Transverse colon (tissue), 4 donors: Measurements from ENCODE around the gene GPATCH1. TPM values are rescaled to one million over a fixed set of nuclear protein-coding genes. Genes with fewer than 3 reads are reported as not detected.
A peak's percentile ranks its signal among the peaks of the same experiment; 100 is the strongest.

Source experiments
- DNase-seq: peaks from one replicate; pipeline ENCODE4 v3.0.0-alpha.2; 2019
- H3K27ac ChIP-seq, 4 donors: fragments of 200-600 bp; sonication (generic); 2 replicates each; pipeline ENCODE4 v1.5.1; 2016 to 2018; ENCODE audit warnings: inconsistent platforms in 4 of 4
- H3K27me3 ChIP-seq: fragments of 200-600 bp; sonication (generic); 2 replicates; pipeline ENCODE4 v1.5.1; 2017; ENCODE audit warnings: inconsistent platforms
- H3K36me3 ChIP-seq, 4 donors: fragments of 200-600 bp; sonication (generic); 2 replicates each; pipeline ENCODE4 v1.5.1; 2017 to 2019; ENCODE audit warnings: inconsistent platforms in 4 of 4
- H3K4me1 ChIP-seq, 4 donors: fragments of 200-600 bp; sonication (generic); 2 replicates each; pipeline ENCODE4 v1.5.1; 2017 to 2020; ENCODE audit warnings: inconsistent platforms in 4 of 4
- H3K4me3 ChIP-seq, 4 donors: fragments of 200-600 bp; sonication (generic); 1 replicate in 1 of 4; 2 replicates in 3 of 4; pipeline versions ENCODE4 v1.5.1 to v1.6.1; 2017 to 2019; ENCODE audit warnings: inconsistent platforms in 4 of 4
- H3K9me3 ChIP-seq, 2 donors: fragments of 200-600 bp; sonication (generic); 2 replicates each; pipeline ENCODE4 v1.5.1; 2017 to 2019; ENCODE audit warnings: inconsistent platforms in 2 of 2
- EP300 ChIP-seq: sonication (generic); formaldehyde crosslinking; IDR thresholded peaks from one replicate; pipeline ENCODE4 v1.6.1; 2017; ENCODE audit warnings: antibody characterized with exemption, low read depth
- POLR2A ChIP-seq: fragments of 450-650 bp; IDR thresholded peaks from one replicate; pipeline ENCODE4 v1.6.1; 2016; ENCODE audit warnings: antibody characterized with exemption, mild to moderate bottlenecking, moderate library complexity
- POLR2AphosphoS5 ChIP-seq, 3 donors: sonication (generic); formaldehyde crosslinking; IDR thresholded peaks; one replicate each; pipeline ENCODE4 v1.6.1; 2016; ENCODE audit warnings: antibody characterized with exemption in 3 of 3
- WGBS, 2 donors: methylation state at CpG; one replicate each; pipeline ENCODE4 v1.1.5; 2018; ENCODE audit warnings: low coverage in 1 of 2; 5-methylcytosine and 5-hydroxymethylcytosine counted together
- in situ Hi-C, 4 donors: fragments of 200-750 bp; cut with MboI; loops; one replicate each; pipeline versions ENCODE4 v1.15.0 to v1.15.1; 2017; ENCODE audit warnings: low sequenced_read_pairs in 3 of 4, low pct_ligation_motif_present in 1 of 4, low pct_unique_long_range_greater_than_20kb in 1 of 4
- intact Hi-C: fragments of 100-400 bp; cut with DNase I; formaldehyde crosslinking; loops from one replicate; pipeline ENCODE4 v1.15.1; 2023; ENCODE audit warnings: low total_unique reads
- small RNA-seq, 4 donors: library from RNA; depleted of rRNA; stranded (forward); fragments of <200 nt; gene quantifications; one replicate each; pipeline ENCODE3, GENCODE V24; 2016
- total RNA-seq, 4 donors: library from RNA; depleted of rRNA; stranded (reverse); fragments of >200 nt; gene quantifications; one replicate each; pipeline ENCODE4 v1.1.0, GENCODE V29; 2016
- TF ChIP-seq, protein P1 (sequence below), 5 experiments: fragments of 200-600 bp in 3 of 5; fragments of 450-650 bp in 2 of 5; sonication (generic) in 3 of 5; IDR thresholded peaks; 1 replicate in 2 of 5; 2 replicates in 3 of 5; pipeline ENCODE4 v1.5.1; 2016 to 2017; ENCODE audit warnings: antibody characterized with exemption in 5 of 5, inconsistent platforms in 3 of 5, mild to moderate bottlenecking in 2 of 5, moderate library complexity in 1 of 5

GPATCH1 gene
- total RNA-seq, 4 donors from 2014 or later = 9.1 to 16.8 (median 14.8) TPM

DNA sequence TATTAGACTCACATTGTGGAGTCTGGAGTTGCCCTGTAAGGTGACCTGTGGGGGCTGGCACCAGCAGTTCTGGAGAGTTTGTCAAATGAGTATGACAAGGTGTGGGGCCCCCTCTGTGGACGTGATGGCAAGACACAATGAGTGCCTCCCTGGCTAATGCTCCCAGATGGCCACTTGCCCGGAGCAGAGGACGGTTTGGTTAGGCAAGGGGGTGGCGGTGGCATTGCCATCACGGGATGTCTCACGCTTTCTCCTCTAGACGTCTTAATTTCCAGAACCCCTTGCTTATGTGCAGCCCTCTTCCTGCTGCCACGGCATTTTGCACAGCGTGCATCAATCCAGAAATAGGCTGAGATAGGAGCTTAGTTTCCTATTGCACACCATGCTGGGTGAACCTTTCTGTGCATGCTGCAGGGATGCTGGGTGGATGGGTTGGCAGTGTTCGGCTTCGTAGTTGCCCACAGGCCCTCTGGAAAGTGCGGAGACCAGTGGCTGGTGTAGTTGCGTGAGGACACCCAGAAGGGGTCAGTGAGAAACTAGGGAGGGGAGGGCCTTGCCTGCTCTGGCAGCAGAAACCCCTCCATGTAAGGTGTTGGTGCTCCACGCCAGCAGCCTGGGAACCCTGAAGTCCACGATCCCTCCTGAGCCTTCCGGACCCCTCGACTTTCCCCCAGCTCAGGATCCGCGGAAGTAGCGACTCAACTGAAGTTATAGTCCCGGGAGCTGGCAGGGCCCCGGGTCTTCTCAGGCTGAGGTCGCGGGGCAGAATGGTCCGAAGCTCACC is 95.1 kb downstream of the GPATCH1 start:
- Histone ChIP-seq H3K27me3 (no peaks in the 10 kb centered on the region), H3K4me1 (peaks cover 9 to 39% (median 26%) of the 10 kb centered on the region in 4 donors), H3K36me3 (no peaks in the 10 kb centered on the region), H3K27ac (peak overlapping the region; percentile 90 to 95 (median 94)), H3K4me3 (peak overlapping the region; percentile 41 to 89 (median 71)), H3K9me3 (no peaks in the 10 kb centered on the region)
- in situ Hi-C loops = no loop called here
- intact Hi-C loops = no loop called here
- 0 to 3% methylated on average over 1 to 25 of the region's 25 CpGs for WGBS, 2 donors
- DNase-seq = no peak
- TF ChIP-seq, protein P1, sequence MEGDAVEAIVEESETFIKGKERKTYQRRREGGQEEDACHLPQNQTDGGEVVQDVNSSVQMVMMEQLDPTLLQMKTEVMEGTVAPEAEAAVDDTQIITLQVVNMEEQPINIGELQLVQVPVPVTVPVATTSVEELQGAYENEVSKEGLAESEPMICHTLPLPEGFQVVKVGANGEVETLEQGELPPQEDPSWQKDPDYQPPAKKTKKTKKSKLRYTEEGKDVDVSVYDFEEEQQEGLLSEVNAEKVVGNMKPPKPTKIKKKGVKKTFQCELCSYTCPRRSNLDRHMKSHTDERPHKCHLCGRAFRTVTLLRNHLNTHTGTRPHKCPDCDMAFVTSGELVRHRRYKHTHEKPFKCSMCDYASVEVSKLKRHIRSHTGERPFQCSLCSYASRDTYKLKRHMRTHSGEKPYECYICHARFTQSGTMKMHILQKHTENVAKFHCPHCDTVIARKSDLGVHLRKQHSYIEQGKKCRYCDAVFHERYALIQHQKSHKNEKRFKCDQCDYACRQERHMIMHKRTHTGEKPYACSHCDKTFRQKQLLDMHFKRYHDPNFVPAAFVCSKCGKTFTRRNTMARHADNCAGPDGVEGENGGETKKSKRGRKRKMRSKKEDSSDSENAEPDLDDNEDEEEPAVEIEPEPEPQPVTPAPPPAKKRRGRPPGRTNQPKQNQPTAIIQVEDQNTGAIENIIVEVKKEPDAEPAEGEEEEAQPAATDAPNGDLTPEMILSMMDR (IDR thresholded peaks at IDR 0.05) = no peak
- TF ChIP-seq POLR2AphosphoS5 (IDR thresholded peaks at IDR 0.05) = no peak
- no peak for TF ChIP-seq POLR2A
- TF ChIP-seq EP300 = no peak

DNA sequence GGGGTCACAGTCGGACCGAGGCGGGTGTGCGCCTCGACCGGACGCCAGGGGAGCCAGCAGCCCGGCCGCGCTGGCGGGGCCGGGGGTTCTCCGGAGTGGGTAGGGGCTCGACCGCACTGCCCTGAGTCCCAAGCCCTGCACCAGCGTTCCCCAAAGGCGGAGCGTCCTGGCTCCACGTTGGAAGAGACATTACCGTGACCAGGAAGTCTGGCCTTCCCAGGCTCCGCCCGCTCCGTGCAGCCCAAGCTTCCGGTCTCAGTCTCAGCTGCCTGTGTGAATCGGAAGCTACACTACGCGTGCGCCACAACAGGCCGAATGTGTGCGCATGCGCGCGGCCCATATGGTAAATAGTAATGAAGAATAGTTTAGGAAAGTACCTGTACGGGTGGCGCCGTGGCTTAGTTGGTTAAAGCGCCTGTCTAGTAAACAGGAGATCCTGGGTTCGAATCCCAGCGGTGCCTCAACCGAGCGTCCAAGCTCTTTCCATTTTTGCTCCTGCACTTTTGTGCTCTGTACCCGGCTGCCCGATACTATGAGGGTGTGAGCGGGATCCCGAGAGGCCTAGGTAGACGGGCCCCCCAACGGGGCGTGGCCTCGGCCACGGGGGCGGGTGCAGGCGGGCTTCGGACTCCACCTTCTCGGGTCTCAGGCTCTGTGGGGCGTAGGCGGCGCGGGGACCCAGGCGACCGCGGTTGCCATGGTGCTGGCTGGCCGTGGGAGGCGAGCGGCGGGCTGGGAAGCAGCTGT is 95.9 kb downstream of the GPATCH1 start:
- Histone ChIP-seq H3K27me3 (no peaks in the 10 kb centered on the region), H3K4me1 (peaks cover 9 to 33% (median 24%) of the 10 kb centered on the region in 4 donors), H3K36me3 (no peaks in the 10 kb centered on the region), H3K27ac (peak overlapping the region; percentile 90 to 95 (median 94)), H3K4me3 (peak overlapping the region; percentile 41 to 89 (median 71)), H3K9me3 (no peaks in the 10 kb centered on the region)
- intact Hi-C loops (no loop called here), in situ Hi-C loops (no loop called here)
- WGBS, 2 donors = 1 to 3% methylated on average over 7 to 40 of the region's 65 CpGs
- peak; percentile 85 to 95 (median 93) for TF ChIP-seq POLR2AphosphoS5 (IDR thresholded peaks at IDR 0.05)
- TF ChIP-seq EP300 = no peak
- TF ChIP-seq, protein P1 (IDR thresholded peaks at IDR 0.05) = peak in 3 of 5 experiments; percentile 23 to 50 (median 49)
- TF ChIP-seq POLR2A = peak; percentile 91
- DNase-seq = peak; percentile 96

DNA sequence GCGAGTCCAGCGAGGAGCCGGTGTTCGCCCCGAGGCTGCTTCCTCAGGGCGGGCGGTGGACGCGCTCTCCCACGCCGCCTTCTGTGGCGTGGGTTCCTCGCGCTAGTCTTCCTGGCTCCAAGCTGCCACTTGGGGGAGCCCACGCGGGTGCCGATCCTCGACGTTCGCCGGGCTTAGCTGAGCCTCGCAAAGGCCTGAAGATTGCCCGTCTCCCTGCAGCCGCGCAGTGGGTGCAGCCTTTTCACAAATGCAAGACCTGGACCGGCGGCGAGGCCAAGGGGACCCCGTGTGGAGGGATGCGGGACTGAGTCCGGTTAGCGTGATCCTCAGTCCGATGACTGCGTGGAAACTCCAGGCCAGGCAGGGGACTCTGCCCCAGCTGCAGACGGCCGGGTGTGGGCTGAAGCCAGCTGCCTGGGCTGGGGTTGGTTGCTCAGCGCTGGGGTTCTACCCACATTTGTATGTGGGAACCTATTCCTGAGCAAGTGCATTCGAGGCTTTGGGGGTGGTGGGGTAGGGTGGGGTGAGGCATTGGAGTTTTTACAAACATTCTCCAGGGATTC is 96.5 kb downstream of the GPATCH1 start:
- no peaks in the 10 kb centered on the region for H3K27me3 ChIP-seq
- no peak for DNase-seq
- WGBS, 2 donors = 1% methylated on average over 36 of the region's 38 CpGs; no CpG with 5 or more reads in 1 of the 2 donors
- intact Hi-C loops (no loop called here), in situ Hi-C loops (no loop called here)
- H3K4me1 ChIP-seq = peaks cover 9 to 28% (median 22%) of the 10 kb centered on the region in 4 donors
- TF ChIP-seq POLR2A (no peak), EP300 (no peak)
- TF ChIP-seq, protein P1 (IDR thresholded peaks at IDR 0.05) = peak; percentile 38 to 70 (median 48)
- H3K9me3 ChIP-seq = no peaks in the 10 kb centered on the region
- H3K4me3 ChIP-seq = peak overlapping the region; percentile 35 to 89 (median 71)
- peak overlapping the region; percentile 90 to 95 (median 94) for H3K27ac ChIP-seq
- H3K36me3 ChIP-seq = no peaks in the 10 kb centered on the region

Small RNA genes lying within 50 kb of the gene (small RNA-seq; reads per million reads assigned to genes)
- 0 reads per million in 4 donors for gene AC008521.1
- 0 reads per million in 4 donors for gene AC008521.2

Other genes starting within 250 kb of the GPATCH1 start
- 10 to 100 TPM in 1 of 4 donors, 1 to 10 TPM in 1, not detected in 2; 2.5 to 11.2 TPM for gene SLC7A9, start 211.4 kb upstream of the GPATCH1 start, total RNA-seq
- gene CEP89, start 109.2 kb upstream of the GPATCH1 start, total RNA-seq = 10 to 100 TPM in 2 of 4 donors, 1 to 10 TPM in 2; 4.5 to 39.6 (median 9.4) TPM
- gene FAAP24, start 108.9 kb upstream of the GPATCH1 start, total RNA-seq = under 1 TPM in 2 of 4 donors, not detected in 2; 0.48 to 0.55 TPM
- 100 to 1,000 TPM in 1 of 4 donors, 10 to 100 TPM in 3; 49.0 to 276 (median 74.3) TPM for gene RHPN2, start 16.3 kb upstream of the GPATCH1 start, total RNA-seq
- not detected for gene WDR88, start 50.9 kb downstream of the GPATCH1 start, total RNA-seq
- gene LRP3, start 113.1 kb downstream of the GPATCH1 start, total RNA-seq = 10 to 100 TPM; 12.5 to 23.6 (median 17.1) TPM
- gene SLC7A10, start 144.7 kb downstream of the GPATCH1 start, total RNA-seq = under 1 TPM in 1 of 4 donors, not detected in 3; 0.48 TPM
- 10 to 100 TPM; 69.4 to 84.2 (median 77.3) TPM for gene CEBPA, start 221.4 kb downstream of the GPATCH1 start, total RNA-seq